IMR-90 (cell line): ENCODE results near the gene MEF2A. TPM values are rescaled to one million over a fixed set of nuclear protein-coding genes. Genes with fewer than 3 reads are reported as not detected.

Source experiments
- ATAC-seq: fragments of 200-7000 bp; cut with Tn5 transposase; 2 replicates; pipeline ENCODE4 v1.9.1; 2020; ENCODE audit warnings: low read depth, mild to moderate bottlenecking, moderate library complexity
- BruUV-seq: library from RNA; stranded (reverse); fragments of 400-500 nt; replicated peaks from 2 replicates; lab custom pipeline; 2021; lab: Mats Ljungman, UMichigan
- CTCF ChIA-PET: fragments of 300-600 bp; formaldehyde crosslinking; extraction: SDS; loops from one replicate; lab custom pipeline; 2021; ENCODE audit warnings: antibody characterized with exemption; lab: Yijun Ruan, JAX
- POLR2A ChIA-PET: fragments of 300-600 bp; sonication (Branson Sonifier 250); formaldehyde crosslinking; loops from one replicate; lab custom pipeline; 2022; ENCODE audit warnings: antibody characterized with exemption; ENCODE audit not compliant: unreplicated experiment; lab: Charles Lee
- DNase-seq: peaks from one replicate; pipeline ENCODE4 v3.0.0; 2013
- H2AFZ ChIP-seq: replicated peaks from 2 replicates; pipeline ENCODE3; 2013; ENCODE audit warnings: low read length, mild to moderate bottlenecking; ENCODE audit not compliant: poor library complexity
- H2AK5ac ChIP-seq: 2 replicates; pipeline ENCODE4 v1.6.1; 2013; ENCODE audit warnings: low read depth, low read length, inconsistent platforms
- H2AK9ac ChIP-seq: replicated peaks from 2 replicates; pipeline ENCODE3; 2013; ENCODE audit warnings: mild to moderate bottlenecking, low read depth, low read length, moderate library complexity; ENCODE audit not compliant: poor library complexity
- H2BK120ac ChIP-seq: 2 replicates; pipeline ENCODE4 v1.6.1; 2013; ENCODE audit warnings: low read depth, low read length, inconsistent platforms
- H2BK15ac ChIP-seq: 3 replicates; pipeline ENCODE4 v1.6.1; 2013; ENCODE audit warnings: low read depth, low read length, inconsistent platforms
- H2BK20ac ChIP-seq: 2 replicates; pipeline ENCODE4 v1.6.1; 2013; ENCODE audit warnings: low read depth, mild to moderate bottlenecking, inconsistent platforms, low read length, moderate library complexity
- H2BK5ac ChIP-seq: 2 replicates; pipeline ENCODE4 v1.6.1; 2013; ENCODE audit warnings: mild to moderate bottlenecking, low read depth, low read length, inconsistent platforms; ENCODE audit not compliant: poor library complexity, severe bottlenecking
- H3K14ac ChIP-seq: replicated peaks from 2 replicates; pipeline ENCODE4 v1.6.1; 2013; ENCODE audit warnings: low read depth, low read length, inconsistent platforms
- H3K18ac ChIP-seq: 2 replicates; pipeline ENCODE4 v1.6.1; 2013; ENCODE audit warnings: low read depth, low read length, control low read depth
- H3K23ac ChIP-seq: 2 replicates; pipeline ENCODE4 v1.6.1; 2013; ENCODE audit warnings: low read depth, low read length, inconsistent platforms
- H3K27ac ChIP-seq: 2 replicates; pipeline ENCODE4 v1.5.1; 2013; ENCODE audit warnings: mild to moderate bottlenecking, control low read depth, low read length; ENCODE audit not compliant: insufficient read depth
- H3K27me3 ChIP-seq: 2 replicates; pipeline ENCODE4 v1.6.1; 2013; ENCODE audit warnings: low read length; ENCODE audit not compliant: control insufficient read depth, insufficient read depth
- H3K36me3 ChIP-seq: 2 replicates; pipeline ENCODE4 v1.6.1; 2013; ENCODE audit warnings: low read length, mixed read lengths; ENCODE audit not compliant: control insufficient read depth, insufficient read depth
- H3K4ac ChIP-seq: 2 replicates; pipeline ENCODE4 v1.6.1; 2013; ENCODE audit warnings: low read depth, low read length, inconsistent platforms
- H3K4me1 ChIP-seq: 2 replicates; pipeline ENCODE4 v1.6.1; 2013; ENCODE audit warnings: low read length, mixed read lengths; ENCODE audit not compliant: control insufficient read depth, insufficient read depth
- H3K4me2 ChIP-seq: 2 replicates; pipeline ENCODE4 v1.6.1; 2013; ENCODE audit warnings: low read depth, mild to moderate bottlenecking, control low read depth, low read length, moderate library complexity
- H3K4me3 ChIP-seq: 2 replicates; pipeline ENCODE4 v1.5.1; 2013; ENCODE audit warnings: low read depth, mild to moderate bottlenecking, control low read depth, low read length, moderate library complexity; ENCODE audit not compliant: insufficient read depth
- H3K56ac ChIP-seq: 2 replicates; pipeline ENCODE4 v1.6.1; 2013; ENCODE audit warnings: low read length, inconsistent platforms; ENCODE audit not compliant: insufficient read depth; ENCODE audit errors: extremely low read depth
- H3K79me1 ChIP-seq, 2 experiments: 2 replicates each; pipeline ENCODE4 v1.6.1; 2013; ENCODE audit warnings: low read length in 2 of 2, inconsistent platforms in 1 of 2, low read depth in 1 of 2
- H3K9ac ChIP-seq: 2 replicates; pipeline ENCODE4 v1.6.1; 2013; ENCODE audit warnings: low read depth, low read length, control low read depth
- H3K9me1 ChIP-seq: 2 replicates; pipeline ENCODE4 v1.6.1; 2013; ENCODE audit warnings: low read length, inconsistent platforms; ENCODE audit not compliant: insufficient read depth
- H3K9me3 ChIP-seq: 2 replicates; pipeline ENCODE4 v1.6.1; 2013; ENCODE audit warnings: low read length; ENCODE audit not compliant: control insufficient read depth, insufficient read depth
- H4K20me1 ChIP-seq: 2 replicates; pipeline ENCODE4 v1.6.1; 2013; ENCODE audit warnings: low read length, inconsistent platforms; ENCODE audit not compliant: insufficient read depth
- H4K5ac ChIP-seq: 2 replicates; pipeline ENCODE4 v1.6.1; 2013; ENCODE audit warnings: mild to moderate bottlenecking, low read depth, low read length, control low read depth
- H4K8ac ChIP-seq, 2 experiments: 2 replicates each; pipeline ENCODE4 v1.6.1; 2013; ENCODE audit warnings: low read depth in 2 of 2, low read length in 2 of 2, control low read depth in 1 of 2, inconsistent platforms in 1 of 2
- H4K91ac ChIP-seq: 2 replicates; pipeline ENCODE4 v1.6.1; 2013; ENCODE audit warnings: low read depth, low read length, inconsistent platforms; ENCODE audit not compliant: insufficient read depth
- BHLHE40 ChIP-seq: fragments of 150-350 bp; IDR thresholded peaks from 2 replicates; pipeline ENCODE4 v1.6.1; 2016; ENCODE audit warnings: mild to moderate bottlenecking, low read depth, low read length
- CEBPB ChIP-seq: IDR thresholded peaks from 2 replicates; pipeline ENCODE4 v1.6.1; 2012; ENCODE audit warnings: low read depth, low read length, improper control_type of control experiment
- CHD1 ChIP-seq: IDR thresholded peaks from 2 replicates; pipeline ENCODE4 v1.6.1; 2012; ENCODE audit warnings: low read depth, low read length, improper control_type of control experiment
- CTCF ChIP-seq: conservative IDR thresholded peaks from 2 replicates; pipeline ENCODE4 v1.5.1; 2012; ENCODE audit warnings: mild to moderate bottlenecking, low read depth, low read length, improper control_type of control experiment
- ELK1 ChIP-seq: fragments of 150-350 bp; IDR thresholded peaks from 2 replicates; pipeline ENCODE4 v1.6.1; 2016; ENCODE audit warnings: low read depth, mild to moderate bottlenecking, low read length, moderate library complexity, borderline replicate concordance
- FOS ChIP-seq: fragments of 150-350 bp; IDR thresholded peaks from 2 replicates; pipeline ENCODE4 v1.6.1; 2016; ENCODE audit warnings: low read depth, low read length
- MAFK ChIP-seq: IDR thresholded peaks from 2 replicates; pipeline ENCODE4 v1.6.1; 2012; ENCODE audit warnings: low read depth, low read length, improper control_type of control experiment
- MAZ ChIP-seq: IDR thresholded peaks from 2 replicates; pipeline ENCODE4 v1.6.1; 2012; ENCODE audit warnings: low read depth, mild to moderate bottlenecking, low read length, improper control_type of control experiment, moderate library complexity, borderline replicate concordance
- MXI1 ChIP-seq: IDR thresholded peaks from 2 replicates; pipeline ENCODE4 v1.6.1; 2012; ENCODE audit warnings: low read depth, mild to moderate bottlenecking, low read length, moderate library complexity, borderline replicate concordance
- NFE2L2 ChIP-seq: fragments of 150-350 bp; IDR thresholded peaks from 2 replicates; pipeline ENCODE4 v1.6.1; 2016; ENCODE audit warnings: low read depth, mild to moderate bottlenecking, low read length
- POLR2A ChIP-seq: IDR thresholded peaks from 2 replicates; pipeline ENCODE4 v1.6.1; 2012; ENCODE audit warnings: mild to moderate bottlenecking, low read depth, low read length
- RAD21 ChIP-seq: IDR thresholded peaks from 2 replicates; pipeline ENCODE4 v1.6.1; 2012; ENCODE audit warnings: low read length, improper control_type of control experiment
- RCOR1 ChIP-seq: IDR thresholded peaks from 2 replicates; pipeline ENCODE4 v1.6.1; 2012; ENCODE audit warnings: mild to moderate bottlenecking, low read length, improper control_type of control experiment; ENCODE audit not compliant: insufficient replicate concordance
- RFX5 ChIP-seq: IDR thresholded peaks from 2 replicates; pipeline ENCODE4 v1.8.0; 2012; ENCODE audit warnings: low read depth, mild to moderate bottlenecking, low read length, moderate library complexity
- SMC3 ChIP-seq: fragments of 150-350 bp; IDR thresholded peaks from 2 replicates; pipeline ENCODE4 v1.6.1; 2016; ENCODE audit warnings: low read depth, mild to moderate bottlenecking, antibody characterized with exemption, low read length, moderate library complexity
- USF2 ChIP-seq: fragments of 150-350 bp; IDR thresholded peaks from 2 replicates; pipeline ENCODE4 v1.6.1; 2017; ENCODE audit warnings: mild to moderate bottlenecking, antibody characterized with exemption, low read length, low read depth
- WGBS, 2 experiments: methylation state at CpG; one replicate each; pipeline versions ENCODE4 v1.1.5 to v1.1.7; 2013; ENCODE audit warnings: missing lambda C conversion rate in 2 of 2; ENCODE audit not compliant: insufficient read length in 1 of 2; ENCODE audit errors: extremely low coverage in 2 of 2; 5-methylcytosine and 5-hydroxymethylcytosine counted together
- dilution Hi-C: fragments of 300-500 bp; cut with HindIII; formaldehyde crosslinking; loops from one replicate; pipeline ENCODE4 v1.14.3; 2018; ENCODE audit warnings: low sequenced_read_pairs; ENCODE audit not compliant: unreplicated experiment
- in situ Hi-C: fragments of 300-500 bp; cut with MboI; formaldehyde crosslinking; loops from 3 replicates; pipeline ENCODE4 v1.14.3; 2019; ENCODE audit warnings: low sequenced_read_pairs, inconsistent platforms, mixed read lengths
- intact Hi-C: fragments of 100-400 bp; cut with micrococcal nuclease; formaldehyde crosslinking; loops from 2 replicates; pipeline ENCODE4 v1.10.0; 2022
- polyA plus RNA-seq, 3 experiments: library from polyadenylated mRNA; depleted of rRNA; stranded (reverse); fragments of >200 nt; gene quantifications; 2 replicates each; pipeline ENCODE4 v1.2.3, GENCODE V29; 2012; ENCODE audit warnings: low replicate concordance in 1 of 3
- total RNA-seq: library from RNA; depleted of rRNA; stranded (reverse); fragments of >200 nt; gene quantifications from 2 replicates; pipeline ENCODE4 v1.2.3, GENCODE V29; 2012

MEF2A gene
- total and polyA plus RNA-seq, 2 of the 4 experiments (the other 2 are of a cell fraction) = 16.1 to 16.7 TPM

GRCh38 chr15:99616773-99617342 lies 51.1 kb downstream of the MEF2A start:
- H3K27me3 ChIP-seq = no peaks in the 10 kb centered on the region
- H3K4ac ChIP-seq = no peak overlapping the region
- DNase-seq = no peak
- ChIA-PET CTCF (interaction anchor here (0.6 kb wide), 1 partner anchor 17 kb away, joined by 3 read pairs; no protein-coding TSS in a partner anchor), POLR2A (interaction anchor here (0.6 kb wide), 1 partner anchor 45 kb away, joined by 27 read pairs; no protein-coding TSS in a partner anchor)
- H2AK9ac ChIP-seq = no peak overlapping the region
- H3K36me3 ChIP-seq = no peaks in the 10 kb centered on the region
- WGBS, 2 experiments = no CpG with 5 or more reads among the region's 3 CpGs
- H3K9me1 ChIP-seq = peaks cover 13% of the 10 kb centered on the region
- no TSS peak for BruUV-seq
- dilution Hi-C loops = no loop called here
- H3K9ac ChIP-seq = no peak overlapping the region
- no peak for ATAC-seq
- H3K4me1 ChIP-seq = peaks cover 8% of the 10 kb centered on the region
- H2BK120ac ChIP-seq = no peak overlapping the region
- H2BK15ac ChIP-seq = no peak overlapping the region
- peaks cover 20% of the 10 kb centered on the region for H4K20me1 ChIP-seq
- H4K5ac ChIP-seq = no peak overlapping the region
- peaks cover 28 to 74% of the 10 kb centered on the region in 2 experiments for H3K79me1 ChIP-seq
- H4K91ac ChIP-seq = no peak overlapping the region
- H2BK20ac ChIP-seq = no peak overlapping the region
- H3K14ac ChIP-seq = no peak overlapping the region
- no peak overlapping the region for H3K18ac ChIP-seq
- no peak overlapping the region for H3K4me3 ChIP-seq
- no peak overlapping the region for H2BK5ac ChIP-seq
- intact Hi-C loops = no loop called here
- in situ Hi-C loops = no loop called here
- TF ChIP-seq FOS (no peak), RCOR1 (no peak), CTCF (no peak), BHLHE40 (no peak), MXI1 (no peak), MAFK (no peak), POLR2A (no peak), MAZ (no peak), ELK1 (no peak), RFX5 (no peak), NFE2L2 (no peak), USF2 (no peak), SMC3 (no peak), RAD21 (no peak), CEBPB (no peak), CHD1 (no peak)
- H3K4me2 ChIP-seq = no peak overlapping the region
- no peak overlapping the region for H2AK5ac ChIP-seq
- no peak overlapping the region for H4K8ac ChIP-seq
- no peaks in the 10 kb centered on the region for H3K9me3 ChIP-seq
- no peak overlapping the region for H2AFZ ChIP-seq
- no peak overlapping the region for H3K27ac ChIP-seq
- no peak overlapping the region for H3K23ac ChIP-seq
- H3K56ac ChIP-seq = no peak overlapping the region
